Subcutaneous adipose tissue (tissue), 4 donors: Measurements from ENCODE around the gene WWOX. TPM values are rescaled to one million over a fixed set of nuclear protein-coding genes. Genes with fewer than 3 reads are reported as not detected.

Experiments
- total RNA-seq, 4 donors: library from RNA; depleted of rRNA; stranded (reverse); fragments of >200 nt; gene quantifications; one replicate each; pipeline ENCODE4 v1.1.0, GENCODE V29; 2016
- TF ChIP-seq, protein P1 (sequence below): fragments of 450-650 bp; IDR thresholded peaks from one replicate; pipeline ENCODE4 v1.5.1; 2016; ENCODE audit warnings: low read depth, mild to moderate bottlenecking, control low read depth, antibody characterized with exemption, moderate library complexity

WWOX gene
- total RNA-seq, 4 donors from 2014 or later: 31.4 to 67.8 (median 46.0) TPM

DNA sequence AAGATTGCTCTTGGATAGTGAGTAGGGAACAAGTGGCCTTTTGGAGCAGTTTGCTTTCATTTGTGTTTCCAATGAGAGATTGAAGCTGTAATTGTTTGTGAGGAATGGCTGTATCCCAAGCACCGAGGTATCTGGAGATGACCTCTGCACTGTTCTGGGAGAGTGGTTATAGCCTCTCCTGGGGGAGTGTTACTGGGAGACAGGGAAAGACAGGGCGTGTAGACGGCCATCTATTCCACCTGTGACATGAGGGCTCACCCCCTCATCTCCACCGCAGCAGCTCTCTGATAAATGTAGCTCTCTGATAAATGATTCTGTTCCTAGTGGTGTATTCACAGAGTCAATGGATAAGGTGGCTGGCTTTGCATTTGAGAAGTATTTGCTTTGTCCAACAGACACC is 1107.4 kb downstream of the WWOX start:
- TF ChIP-seq, protein P1, sequence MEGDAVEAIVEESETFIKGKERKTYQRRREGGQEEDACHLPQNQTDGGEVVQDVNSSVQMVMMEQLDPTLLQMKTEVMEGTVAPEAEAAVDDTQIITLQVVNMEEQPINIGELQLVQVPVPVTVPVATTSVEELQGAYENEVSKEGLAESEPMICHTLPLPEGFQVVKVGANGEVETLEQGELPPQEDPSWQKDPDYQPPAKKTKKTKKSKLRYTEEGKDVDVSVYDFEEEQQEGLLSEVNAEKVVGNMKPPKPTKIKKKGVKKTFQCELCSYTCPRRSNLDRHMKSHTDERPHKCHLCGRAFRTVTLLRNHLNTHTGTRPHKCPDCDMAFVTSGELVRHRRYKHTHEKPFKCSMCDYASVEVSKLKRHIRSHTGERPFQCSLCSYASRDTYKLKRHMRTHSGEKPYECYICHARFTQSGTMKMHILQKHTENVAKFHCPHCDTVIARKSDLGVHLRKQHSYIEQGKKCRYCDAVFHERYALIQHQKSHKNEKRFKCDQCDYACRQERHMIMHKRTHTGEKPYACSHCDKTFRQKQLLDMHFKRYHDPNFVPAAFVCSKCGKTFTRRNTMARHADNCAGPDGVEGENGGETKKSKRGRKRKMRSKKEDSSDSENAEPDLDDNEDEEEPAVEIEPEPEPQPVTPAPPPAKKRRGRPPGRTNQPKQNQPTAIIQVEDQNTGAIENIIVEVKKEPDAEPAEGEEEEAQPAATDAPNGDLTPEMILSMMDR: no peak

- TF ChIP-seq, protein P1: no peak
Measured at GRCh38 chr16:79209308-79209707, 1109.9 kb downstream of the WWOX start.

DNA sequence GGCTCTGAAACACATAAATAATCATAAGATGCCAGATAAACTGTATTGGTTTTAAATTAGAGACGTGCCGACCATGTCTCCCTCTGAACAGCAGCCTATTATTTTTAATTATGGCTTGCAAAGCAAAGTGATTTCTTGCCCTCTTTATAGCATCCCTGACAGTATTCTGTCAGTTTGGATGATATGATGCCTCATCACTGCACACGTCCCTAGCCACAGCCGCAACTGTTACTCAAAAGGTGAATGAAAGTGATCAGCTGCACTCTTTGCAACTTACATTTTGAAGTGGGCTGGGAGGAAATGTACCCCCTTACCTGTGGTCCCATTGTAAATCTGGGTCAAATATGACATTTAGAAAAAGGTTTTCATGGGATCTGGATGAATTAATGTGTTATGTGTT is 1111.2 kb downstream of the WWOX start:
- TF ChIP-seq, protein P1: no peak

GRCh38 chr16:79211586-79211985 is 1112.1 kb downstream of the WWOX start:
- TF ChIP-seq, protein P1: no peak

DNA sequence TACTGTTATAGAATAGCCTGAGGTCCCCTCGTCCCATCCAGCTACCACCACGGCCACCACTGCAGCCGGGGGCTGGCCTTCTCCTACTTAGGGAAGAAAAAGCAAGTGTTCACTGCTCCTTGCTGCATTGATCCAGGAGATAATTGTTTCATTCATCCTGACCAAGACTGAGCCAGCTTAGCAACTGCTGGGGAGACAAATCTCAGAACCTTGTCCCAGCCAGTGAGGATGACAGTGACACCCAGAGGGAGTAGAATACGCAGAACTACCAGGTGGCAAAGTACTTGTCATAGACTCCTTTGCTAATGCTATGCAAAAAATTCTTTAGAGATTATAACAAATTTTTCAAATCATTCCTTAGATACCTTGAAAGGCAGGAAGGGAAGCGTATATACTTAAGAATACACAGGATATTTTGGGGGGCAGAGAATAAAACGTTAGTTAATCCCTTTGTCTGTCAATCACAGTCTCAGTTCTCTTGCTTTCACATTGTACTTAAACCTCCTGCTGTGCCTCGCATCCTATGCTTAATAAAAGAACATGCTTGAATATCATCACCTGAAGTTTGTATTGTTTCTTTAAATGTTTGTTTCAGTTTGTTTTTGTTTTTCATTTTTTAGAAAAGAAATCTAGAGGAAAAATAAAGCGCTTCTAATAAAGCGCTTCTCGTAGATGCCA is 1112.8 kb downstream of the WWOX start:
- TF ChIP-seq, protein P1: no peak

- TF ChIP-seq, protein P1: no peak
Measured at GRCh38 chr16:79213214-79213613, 1113.8 kb downstream of the WWOX start.

DNA sequence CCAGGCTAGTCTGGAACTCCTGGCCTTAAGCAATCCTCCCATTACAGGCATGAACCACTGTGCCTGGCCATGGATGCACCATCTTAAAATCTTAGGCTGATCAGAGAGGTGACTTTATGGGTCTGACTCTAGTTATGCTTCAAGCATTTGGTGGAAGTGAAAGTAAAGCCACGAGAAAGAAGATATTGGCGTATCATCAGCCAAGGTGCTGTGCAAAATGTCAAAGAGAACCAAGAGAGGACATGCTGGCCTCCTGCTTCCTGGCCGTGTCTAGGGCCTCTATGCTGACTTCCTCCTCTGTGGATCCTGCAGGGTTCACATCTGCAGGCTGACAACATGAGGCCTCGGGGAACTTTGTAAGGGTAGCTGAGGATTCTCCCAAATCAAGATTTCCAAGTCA is 1115.8 kb downstream of the WWOX start:
- TF ChIP-seq, protein P1: no peak
